Measurements from ENCODE around the gene BCAS1. TPM values are rescaled to one million over a fixed set of nuclear protein-coding genes. Genes with fewer than 3 reads are reported as not detected.

The BCAS1 gene
- total RNA-seq, 1 experiment from 2014 or later, result 4.0 TPM

DNA sequence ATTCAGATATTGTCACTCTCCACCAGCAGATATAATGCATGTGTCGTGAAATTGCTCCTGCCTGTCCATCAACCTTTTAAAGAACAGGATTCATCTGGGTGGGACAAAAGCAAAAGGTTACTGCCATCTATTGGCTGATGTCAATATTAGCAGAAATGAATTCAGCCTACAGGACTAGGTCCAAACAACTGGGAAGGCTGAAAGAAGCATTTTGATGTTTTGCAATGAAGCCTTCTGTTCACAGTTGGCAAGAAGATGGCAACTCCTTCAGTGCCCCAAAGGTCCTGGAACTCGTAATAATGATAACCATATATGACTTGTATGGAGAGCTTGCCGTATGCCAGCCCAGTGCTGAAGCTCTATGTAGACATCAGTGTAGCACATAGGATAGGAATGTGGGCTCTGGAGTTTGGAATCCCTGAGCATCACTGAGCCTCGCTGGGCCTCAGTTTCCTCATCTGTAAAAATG is 7.5 kb downstream of the BCAS1 start:
- POLR2A ChIA-PET (ENCODE audit: unreplicated experiment), result interaction anchor here (0.5 kb wide), 1 partner anchor 194 kb away, joined by 4 read pairs; no protein-coding TSS in a partner anchor
- Histone ChIP-seq H3K4me1 (replicated peaks; ENCODE audit: insufficient read depth) (peaks cover 13% of the 10 kb centered on the region), H3K4me3 (no peak overlapping the region), H3F3A (ENCODE audit: insufficient read depth, low read depth) (0 out of 2 replicates have a peak, but pooled peaks cover 4% of the 10 kb centered on the region), H2AFZ (no peak overlapping the region), H3K36me3 (ENCODE audit: low read depth) (no peaks in the 10 kb centered on the region), H3K9me2 (ENCODE audit: insufficient read depth) (no peaks in the 10 kb centered on the region), H3K27me3 (ENCODE audit: insufficient read depth, low read depth) (no peaks in the 10 kb centered on the region), H3K9me3 (ENCODE audit: insufficient read depth, low read depth) (no peaks in the 10 kb centered on the region), H3K4me2 (no peak overlapping the region), H3K79me2 (ENCODE audit: low read depth) (no peaks in the 10 kb centered on the region), H4K20me1 (ENCODE audit: insufficient read depth) (no peaks in the 10 kb centered on the region), H3K27ac (no peak overlapping the region)
- intact Hi-C loops (cut with micrococcal nuclease; ENCODE audit: unreplicated experiment), result loop anchor here (1.0 to 10.0 kb wide), 4 partner anchors 119 to 1821 kb away; no protein-coding TSS in a partner anchor
- no peak for TF ChIP-seq EZH2 (IDR thresholded peaks at IDR 0.05; ENCODE audit: low read depth)
- peak; percentile 79 for TF ChIP-seq CTCF (conservative IDR thresholded peaks at IDR 0.05)
- no TSS peak for BruUV-seq (replicated peaks)
- DNase-seq, result peak in 1 of 2 experiments; percentile 60
- CTCF ChIA-PET, result interaction anchor here (0.6 kb wide), 1 partner anchor 76 kb away, joined by 3 read pairs; no protein-coding TSS in a partner anchor

- H3K27me3 ChIP-seq (ENCODE audit: insufficient read depth, low read depth), result no peaks in the 10 kb centered on the region
- no peak overlapping the region for H3K4me3 ChIP-seq
- no peaks in the 10 kb centered on the region for H3K9me2 ChIP-seq (ENCODE audit: insufficient read depth)
- no peak for DNase-seq
- no peak overlapping the region for H2AFZ ChIP-seq
- intact Hi-C loops (cut with micrococcal nuclease; ENCODE audit: unreplicated experiment), result loop anchor here (5.0 to 10.0 kb wide), 3 partner anchors 316 to 1819 kb away; no protein-coding TSS in a partner anchor
- no peaks in the 10 kb centered on the region for H3F3A ChIP-seq (ENCODE audit: insufficient read depth, low read depth)
- no peaks in the 10 kb centered on the region for H3K36me3 ChIP-seq (ENCODE audit: low read depth)
- CTCF ChIA-PET, result no interaction called here
- H4K20me1 ChIP-seq (ENCODE audit: insufficient read depth), result no peaks in the 10 kb centered on the region
- POLR2A ChIA-PET (ENCODE audit: unreplicated experiment), result interaction anchor here (0.6 kb wide), 1 partner anchor 145 kb away, joined by 3 read pairs; no protein-coding TSS in a partner anchor
- no peaks in the 10 kb centered on the region for H3K79me2 ChIP-seq (ENCODE audit: low read depth)
- BruUV-seq (replicated peaks), result no TSS peak
- no peaks in the 10 kb centered on the region for H3K9me3 ChIP-seq (ENCODE audit: insufficient read depth, low read depth)
- no peak overlapping the region for H3K4me2 ChIP-seq
- H3K4me1 ChIP-seq (replicated peaks; ENCODE audit: insufficient read depth), result no peaks in the 10 kb centered on the region
- H3K27ac ChIP-seq, result no peak overlapping the region
- TF ChIP-seq EZH2 (IDR thresholded peaks at IDR 0.05; ENCODE audit: low read depth) (no peak), CTCF (conservative IDR thresholded peaks at IDR 0.05) (no peak)
These were observed 9.1 kb downstream of the BCAS1 start for GRCh38 chr20:54061101-54061881.

- H3K4me1 ChIP-seq (replicated peaks; ENCODE audit: insufficient read depth), result no peaks in the 10 kb centered on the region
- CTCF ChIA-PET, result no interaction called here
- BruUV-seq (replicated peaks), result no TSS peak
- H4K20me1 ChIP-seq (ENCODE audit: insufficient read depth), result no peaks in the 10 kb centered on the region
- no peaks in the 10 kb centered on the region; the same call in 1 of the 2 replicates for H3K9me3 ChIP-seq (ENCODE audit: insufficient read depth, low read depth)
- no peak overlapping the region for H3K27ac ChIP-seq
- H3K4me3 ChIP-seq, result no peak overlapping the region
- no peaks in the 10 kb centered on the region for H3F3A ChIP-seq (ENCODE audit: insufficient read depth, low read depth)
- DNase-seq, result no peak
- POLR2A ChIA-PET (ENCODE audit: unreplicated experiment), result no interaction called here
- TF ChIP-seq CTCF (conservative IDR thresholded peaks at IDR 0.05), result no peak
- TF ChIP-seq EZH2 (IDR thresholded peaks at IDR 0.05; ENCODE audit: low read depth), result no peak
- no peaks in the 10 kb centered on the region for H3K36me3 ChIP-seq (ENCODE audit: low read depth)
- intact Hi-C loops (cut with micrococcal nuclease; ENCODE audit: unreplicated experiment), result loop anchor here (5.0 to 10.0 kb wide), 3 partner anchors 315 to 1818 kb away; no protein-coding TSS in a partner anchor
- no peak overlapping the region for H3K4me2 ChIP-seq
- no peak overlapping the region for H2AFZ ChIP-seq
- H3K27me3 ChIP-seq (ENCODE audit: insufficient read depth, low read depth), result no peaks in the 10 kb centered on the region
- H3K9me2 ChIP-seq (ENCODE audit: insufficient read depth), result no peaks in the 10 kb centered on the region
- no peaks in the 10 kb centered on the region for H3K79me2 ChIP-seq (ENCODE audit: low read depth)
These were observed 10.6 kb downstream of the BCAS1 start for GRCh38 chr20:54059691-54060364.
